H54 (cell line): ENCODE measurements around the gene ENAM.
"Not testable (repeated sequence)": the region's sequence is repeated elsewhere in the genome, so short reads cannot be mapped to it uniquely, and the experiment has no call there.

Source experiments
- DNase-seq: peaks from one replicate; pipeline ENCODE4 v3.0.0; 2011; ENCODE audit warnings: low spot score, mixed read lengths; ENCODE audit not compliant: insufficient read length
- FAIRE-seq: peaks from 3 replicates; lab custom pipeline; 2011; peaks lifted over from hg19 to GRCh38; lab: Jason Lieb, UNC
- POLR2A ChIP-seq: IDR thresholded peaks from 2 replicates; pipeline ENCODE4 v1.6.1; 2011; ENCODE audit warnings: low read depth, mild to moderate bottlenecking, low read length

ENAM gene

DNA sequence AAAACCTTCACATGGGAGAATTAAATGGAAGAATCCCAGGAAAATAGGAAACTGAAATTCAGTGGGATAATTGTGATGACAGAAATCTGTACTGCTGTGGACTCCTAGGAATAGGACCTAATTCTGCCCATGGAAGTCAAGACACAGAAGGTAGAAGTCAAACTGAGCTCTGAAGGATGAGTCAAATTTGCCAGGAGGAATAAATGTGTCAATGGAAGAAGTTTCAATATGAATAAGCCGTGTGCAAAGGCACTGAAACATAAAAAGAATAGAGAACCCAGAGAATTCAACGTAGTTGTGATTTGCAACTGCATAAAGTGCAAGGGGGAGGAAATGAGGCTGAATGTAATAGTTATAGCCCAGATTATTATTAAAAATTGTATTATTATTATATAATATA, 11.6 kb downstream of the ENAM start:
- TF ChIP-seq POLR2A = no peak
- DNase-seq (no peak), FAIRE-seq (no peak)

DNA sequence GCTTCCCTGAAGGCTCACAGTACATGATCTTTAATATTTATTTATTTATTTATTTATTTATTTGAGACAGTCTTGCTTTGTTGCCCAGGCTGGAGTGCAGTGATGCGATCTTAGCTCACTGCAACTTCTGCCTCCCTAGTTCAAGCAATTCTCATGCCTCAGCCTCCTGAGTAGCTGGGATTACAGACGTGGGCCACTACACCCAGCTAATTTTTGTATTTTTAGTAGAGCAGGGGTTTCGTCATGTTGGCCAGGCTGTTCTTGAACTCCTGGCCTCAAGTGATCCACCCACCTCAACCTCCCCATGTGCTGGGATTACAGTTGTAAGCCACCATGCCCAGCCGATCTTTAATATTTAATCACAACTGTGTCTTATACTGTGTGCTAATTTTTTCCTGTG, 22.2 kb downstream of the ENAM start:
- not testable (repeated sequence) for FAIRE-seq, DNase-seq

DNA sequence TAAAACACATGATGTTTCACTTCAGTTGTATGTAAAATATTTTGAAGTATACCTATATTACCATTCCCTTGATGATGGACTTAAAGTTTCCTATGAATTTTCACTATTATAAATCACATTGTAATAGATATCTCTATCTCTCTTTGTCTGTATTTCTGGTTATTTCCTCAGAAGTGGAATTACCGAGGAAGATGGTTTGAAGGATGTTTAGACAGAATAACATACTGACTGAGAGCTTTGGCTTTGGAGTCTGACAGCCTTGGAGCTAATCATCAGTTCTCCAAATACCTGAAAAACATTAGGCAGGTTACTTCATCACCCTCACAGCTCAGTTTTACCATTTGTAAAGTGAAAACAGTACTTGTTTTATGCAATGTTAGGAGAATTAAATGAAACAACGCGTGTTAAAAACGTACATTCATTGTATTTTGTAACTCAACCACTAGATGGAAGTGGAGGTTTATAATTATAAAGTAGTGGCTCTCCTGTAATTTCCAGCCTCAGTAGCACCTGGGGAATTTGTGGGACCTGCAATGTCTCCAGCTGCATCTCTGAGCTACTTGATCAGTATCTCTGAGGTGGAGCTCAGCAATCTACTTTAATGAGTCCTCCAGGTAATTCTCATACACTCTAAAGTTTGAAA, 23.4 kb downstream of the ENAM start:
- DNase-seq = no peak
- no peak for TF ChIP-seq POLR2A
- peak; percentile 74 for FAIRE-seq

DNA sequence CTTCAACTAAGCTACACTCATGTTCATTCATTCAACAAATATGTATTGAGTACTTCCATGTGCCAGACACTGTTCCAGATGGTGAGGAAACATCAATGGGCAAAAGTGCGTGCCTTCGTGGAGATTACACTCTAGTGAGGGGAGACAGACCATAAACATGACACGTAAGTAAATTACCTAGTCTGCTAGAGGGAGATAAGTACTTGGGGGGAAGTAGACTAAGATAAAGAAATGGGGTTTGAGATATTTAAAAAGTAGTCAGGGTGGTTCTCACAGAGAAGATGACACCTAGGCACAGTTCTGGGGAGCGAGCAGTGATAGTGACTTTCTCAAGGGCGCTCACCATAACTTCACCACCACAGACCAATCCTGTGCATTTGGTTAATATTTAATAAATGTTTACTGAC, 26.1 kb downstream of the ENAM start:
- DNase-seq (no peak), FAIRE-seq (no peak)
- no peak for TF ChIP-seq POLR2A

DNA sequence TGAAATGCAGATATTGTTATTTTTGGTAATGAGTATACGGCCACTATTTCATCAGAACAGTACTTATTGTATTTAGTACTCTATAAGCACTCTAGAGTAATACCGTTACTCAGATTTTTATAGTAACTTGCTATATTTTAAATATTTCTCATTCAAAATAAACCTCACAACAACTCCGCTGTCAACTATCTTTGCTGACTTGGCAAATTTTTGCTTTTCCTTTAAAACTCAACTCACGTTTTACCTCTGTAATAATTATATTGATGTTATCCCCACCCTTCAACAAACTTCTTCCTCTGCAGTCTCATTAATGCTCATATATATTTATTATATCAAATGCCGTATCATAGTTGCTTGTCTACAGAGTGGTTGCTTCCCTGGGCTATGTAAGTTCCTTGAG, 28.8 kb downstream of the ENAM start:
- FAIRE-seq (no peak), DNase-seq (no peak)
- TF ChIP-seq POLR2A = no peak

DNA sequence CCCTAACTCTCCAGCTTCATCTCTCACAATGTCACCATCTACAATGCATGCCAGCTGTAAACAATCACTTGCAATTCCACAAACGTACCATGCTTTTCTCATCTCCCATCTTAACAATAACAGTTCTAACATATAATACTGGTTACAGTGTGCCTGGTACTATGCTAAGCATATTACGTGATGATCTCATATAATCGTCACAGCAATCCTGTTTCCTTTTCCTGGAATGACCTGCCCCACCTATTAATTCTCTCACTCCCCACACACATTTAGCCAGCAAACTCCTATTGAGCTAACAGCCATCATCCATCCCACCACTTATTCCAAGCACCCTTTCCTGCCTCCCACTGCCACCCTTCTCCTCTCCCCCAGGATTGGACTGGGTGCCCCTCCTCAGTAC, 29.9 kb downstream of the ENAM start:
- TF ChIP-seq POLR2A = no peak
- no peak for DNase-seq
- FAIRE-seq = no peak

DNA sequence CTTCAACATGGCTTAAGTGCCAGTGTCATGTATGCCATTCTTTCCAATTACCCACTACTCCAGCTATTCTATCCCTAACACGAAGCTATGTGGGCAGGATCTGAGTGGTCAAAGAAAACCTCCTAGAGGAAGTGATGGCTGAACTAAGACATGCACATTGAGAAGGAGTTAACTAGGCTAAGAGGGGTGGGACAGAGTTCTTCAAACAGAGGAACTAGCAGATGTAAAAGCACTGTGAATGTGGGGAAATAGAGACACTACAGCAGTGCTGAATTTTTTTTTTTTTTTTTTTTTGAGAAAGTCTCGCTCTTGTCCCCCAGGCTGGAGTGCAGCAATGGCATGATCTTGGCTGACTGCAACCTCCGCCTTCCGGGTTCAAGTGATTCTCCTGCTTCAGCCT, 31.6 kb downstream of the ENAM start:
- DNase-seq = no peak
- FAIRE-seq = no peak
- TF ChIP-seq POLR2A = no peak

DNA sequence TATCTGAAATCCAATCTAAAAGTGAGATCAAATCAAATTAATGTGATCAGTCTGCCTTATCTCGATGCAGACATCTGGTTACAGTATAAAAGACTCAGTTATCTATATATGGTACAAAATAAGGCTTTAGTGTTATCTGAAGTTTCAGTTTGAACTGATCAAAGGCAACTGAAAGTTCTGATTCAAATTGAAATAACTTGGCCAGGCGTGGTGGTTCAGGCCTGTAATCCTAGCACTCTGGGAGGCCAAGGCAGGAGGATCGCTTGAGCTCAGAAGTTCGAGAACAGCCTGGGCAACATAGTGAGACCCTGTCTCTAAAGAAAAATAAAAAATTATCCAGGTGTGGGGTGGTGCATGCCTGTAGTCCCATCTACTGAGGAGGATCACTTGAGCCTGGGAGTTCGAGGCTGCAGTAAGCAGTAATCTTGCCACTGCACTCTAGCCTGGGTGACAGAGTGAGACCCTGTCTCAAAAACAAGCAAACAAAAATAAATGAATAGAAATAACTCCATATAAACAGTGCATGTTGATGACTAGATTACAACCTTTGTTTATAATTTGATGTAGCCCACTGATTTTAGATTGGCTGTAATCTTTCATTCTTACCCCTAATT, 32.9 kb downstream of the ENAM start:
- FAIRE-seq, DNase-seq: not testable (repeated sequence)

DNA sequence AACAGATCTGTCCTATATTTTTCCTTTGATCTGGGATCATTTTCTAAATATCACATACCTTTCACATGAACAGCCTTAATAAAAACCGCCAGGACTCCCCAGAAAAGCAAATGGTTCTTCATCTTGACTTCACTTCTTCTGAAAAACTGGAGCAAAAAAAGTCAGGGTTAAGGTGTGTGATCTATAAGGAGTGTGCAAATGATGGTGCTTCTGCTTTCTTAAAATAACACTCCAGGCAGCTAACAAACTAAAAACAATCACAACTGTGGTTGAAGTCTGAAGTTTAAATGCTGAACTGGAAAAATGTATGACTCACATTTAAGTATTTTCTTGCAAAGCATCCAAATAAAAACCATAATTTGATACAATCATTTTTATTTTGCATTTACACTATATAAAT, 37.8 kb downstream of the ENAM start, which contains the start of gene JCHAIN:
TSS of gene JCHAIN (minus strand) at position 140 of the 400 bp plus-strand sequence. CDS start at position 122, 18 bp downstream.
- no peak for FAIRE-seq
- TF ChIP-seq POLR2A = no peak
- DNase-seq = no peak

DNA sequence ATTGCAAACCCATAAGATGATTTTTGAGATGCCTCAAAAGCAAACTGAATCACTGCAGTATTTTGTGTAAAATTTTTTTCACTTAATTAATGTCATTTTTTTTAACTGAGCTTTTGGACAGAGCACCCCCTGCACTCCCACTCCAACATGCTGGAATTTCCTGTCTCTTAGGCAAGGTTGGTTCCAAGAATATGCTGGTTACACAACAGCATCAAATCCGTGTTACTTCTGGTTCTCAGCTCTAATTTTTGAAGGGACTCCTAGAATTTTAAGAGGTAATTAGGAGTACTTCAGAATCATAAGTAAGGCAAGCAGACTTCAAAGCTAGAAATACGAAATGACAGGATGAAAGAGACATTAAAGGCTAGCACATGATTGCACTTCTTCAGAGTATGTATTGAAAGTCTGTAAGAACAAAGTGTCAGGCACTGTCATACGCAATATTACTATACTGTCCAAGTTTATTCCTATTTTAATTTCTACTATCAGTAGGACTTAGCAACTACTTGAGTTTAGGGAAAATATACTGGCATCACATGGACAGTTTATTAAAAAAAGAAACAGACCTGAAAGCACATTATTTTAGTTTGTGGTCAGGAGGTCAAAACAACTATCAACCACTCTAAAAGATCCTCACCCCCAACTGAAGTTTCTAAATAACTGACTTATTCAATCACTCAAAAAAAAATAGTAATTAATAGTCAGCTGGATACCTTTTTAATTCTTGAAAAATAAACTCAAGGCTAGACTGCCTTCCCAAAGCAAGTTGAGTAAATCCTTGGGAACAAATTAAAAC, 39.4 kb downstream of the ENAM start:
- no peak for TF ChIP-seq POLR2A
- DNase-seq (no peak), FAIRE-seq (no peak)

DNA sequence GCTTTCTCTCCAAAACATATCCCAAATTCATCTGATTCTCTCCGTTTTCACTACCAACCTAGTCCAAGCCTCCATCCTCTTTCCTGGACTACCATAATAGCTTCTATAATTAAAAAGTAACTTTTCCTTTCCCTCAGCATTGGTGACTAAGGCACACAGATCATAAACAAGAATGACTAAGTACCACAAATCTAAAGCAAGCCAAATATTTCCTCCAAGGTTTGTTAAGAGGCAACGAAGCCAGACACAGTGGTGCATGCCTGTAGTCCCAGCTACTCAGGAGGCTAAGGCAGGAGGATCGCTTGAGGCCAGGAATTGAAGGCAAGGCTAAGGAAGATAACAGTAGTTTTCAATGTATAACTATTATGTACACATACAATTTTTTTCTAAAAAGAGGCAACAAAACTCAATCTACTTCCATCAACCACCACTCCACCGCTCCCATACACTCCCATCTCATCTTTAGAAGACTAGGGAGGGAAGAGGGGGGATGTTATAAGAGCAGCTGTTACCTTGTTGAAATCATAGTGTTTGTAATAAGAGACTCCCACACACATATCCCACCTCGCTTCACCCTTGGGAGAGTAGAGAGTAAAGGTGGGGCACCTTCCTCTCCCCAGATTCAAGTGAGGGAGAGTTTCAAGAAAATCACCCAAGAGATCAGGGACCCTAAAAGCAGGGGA, 41.9 kb downstream of the ENAM start:
- FAIRE-seq (peak; percentile 30), DNase-seq (no peak)
- TF ChIP-seq POLR2A = no peak

DNA sequence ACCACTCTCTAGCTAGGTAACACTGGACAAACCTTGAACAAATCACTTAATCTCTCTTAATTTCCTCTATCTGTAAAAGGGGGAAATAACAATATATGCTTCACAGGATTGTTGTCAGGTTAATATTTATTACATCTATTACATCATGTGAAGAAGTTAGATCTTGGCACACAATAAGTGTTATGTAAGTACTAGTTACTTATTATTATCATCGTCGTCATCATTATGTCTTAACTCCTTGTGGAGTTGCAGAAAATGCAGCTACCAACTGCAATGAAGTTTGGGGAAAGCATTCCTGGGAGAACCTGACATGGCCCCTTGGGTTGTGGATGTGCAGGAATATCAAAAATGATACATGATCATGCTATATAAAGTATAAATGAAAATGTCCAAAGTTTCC, 42.5 kb downstream of the ENAM start:
- no peak for TF ChIP-seq POLR2A
- DNase-seq = no peak
- no peak for FAIRE-seq

DNA sequence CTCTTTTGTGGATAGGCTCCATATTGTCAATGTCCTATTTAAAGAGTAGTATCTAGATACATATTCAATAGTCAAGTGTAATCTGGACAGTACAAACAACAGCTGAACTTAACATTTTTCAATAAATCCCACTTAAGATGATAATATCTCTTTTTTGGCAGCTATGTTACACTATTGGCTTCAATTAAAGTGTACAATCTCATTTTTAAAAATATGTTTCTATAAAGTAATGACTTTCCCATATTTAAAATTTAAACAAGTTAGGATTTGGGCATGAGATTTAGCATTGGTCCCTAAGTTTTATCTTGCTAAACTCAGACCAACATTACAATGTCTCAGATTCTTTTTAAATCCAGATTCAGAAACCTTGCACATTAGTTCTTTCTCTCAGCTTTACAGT, 45.6 kb downstream of the ENAM start:
- FAIRE-seq = no peak
- no peak for TF ChIP-seq POLR2A
- no peak for DNase-seq

DNA sequence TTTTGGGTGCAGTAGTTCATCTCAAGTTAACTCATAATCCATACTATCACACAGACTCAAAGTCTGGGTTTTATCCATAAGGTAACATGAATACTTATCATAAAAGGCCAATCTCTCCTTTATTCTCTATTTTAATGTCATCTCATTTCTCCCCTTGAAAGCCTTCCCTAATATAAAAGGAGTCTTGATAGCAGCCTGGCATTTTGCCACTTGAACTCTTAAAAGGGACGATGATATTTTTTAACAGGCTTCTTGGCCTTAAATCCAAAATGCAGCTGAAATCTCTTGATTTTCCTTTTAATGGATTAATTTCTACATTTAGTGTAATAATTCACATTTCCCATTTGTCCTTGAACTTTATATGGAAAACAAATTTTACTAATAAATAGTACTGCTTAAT, 46.2 kb downstream of the ENAM start:
- TF ChIP-seq POLR2A = no peak
- FAIRE-seq = no peak
- DNase-seq = no peak
